HepG2 (cell line): Measurements from ENCODE around the gene CDK8. TPM values are rescaled to one million over a fixed set of nuclear protein-coding genes. Genes with fewer than 3 reads are reported as not detected.

Source experiments
- ATAC-seq: fragments of 200-7000 bp; cut with Tn5 transposase; 3 replicates; pipeline ENCODE4 v1.9.1; 2020; ENCODE audit warnings: mild to moderate bottlenecking, moderate library complexity
- BruUV-seq: library from RNA; stranded (reverse); fragments of 400-500 nt; replicated peaks from 2 replicates; lab custom pipeline; 2021; lab: Mats Ljungman, UMichigan
- CTCF ChIA-PET: fragments of 300-600 bp; formaldehyde crosslinking; extraction: SDS; loops from one replicate; lab custom pipeline; 2021; ENCODE audit warnings: low total read pairs, inconsistent platforms, low intra/inter-chr PET ratio; lab: Yijun Ruan, JAX
- POLR2A ChIA-PET: fragments of 350-600 bp; sonication (Branson Sonifier 250); formaldehyde crosslinking; loops from one replicate; lab custom pipeline; 2020; ENCODE audit warnings: antibody characterized with exemption, inconsistent platforms; lab: Yijun Ruan, JAX
- DNase-seq: peaks from one replicate; pipeline ENCODE4 v3.0.0-alpha.2; 2015; ENCODE audit warnings: low spot score
- FAIRE-seq: peaks from 3 replicates; lab custom pipeline; 2011; peaks lifted over from hg19 to GRCh38; lab: Jason Lieb, UNC
- H2AFZ ChIP-seq: one replicate; pipeline ENCODE4 v1.6.1; 2011; ENCODE audit warnings: low read length, inconsistent platforms
- H3K27ac ChIP-seq: fragments of 300-600 bp; 3 replicates; pipeline ENCODE4 v1.8.0; 2011; ENCODE audit warnings: mixed run types, mild to moderate bottlenecking, mixed read lengths, low read length, inconsistent platforms; ENCODE audit not compliant: insufficient read depth; ENCODE audit errors: extremely low read length
- H3K27me3 ChIP-seq, 2 experiments: fragments of 200-600 bp in 1 of 2; 2 replicates in 1 of 2; 3 replicates in 1 of 2; pipeline versions ENCODE4 v1.6.0 to v1.8.0; 2011; ENCODE audit warnings: low read length in 2 of 2, mild to moderate bottlenecking in 2 of 2, moderate library complexity in 2 of 2, inconsistent platforms in 1 of 2; ENCODE audit not compliant: insufficient read depth in 2 of 2, control insufficient read depth in 1 of 2
- H3K36me3 ChIP-seq, 2 experiments: fragments of 200-600 bp in 1 of 2; replicated peaks in 1 of 2; 2 replicates in 1 of 2; 3 replicates in 1 of 2; pipeline versions ENCODE4 v1.5.1 to v1.8.0; 2011; ENCODE audit warnings: low read length in 2 of 2, inconsistent platforms in 1 of 2; ENCODE audit not compliant: insufficient read depth in 2 of 2, control insufficient read depth in 1 of 2
- H3K4me1 ChIP-seq: 2 replicates; pipeline ENCODE4 v1.5.1; 2012; ENCODE audit warnings: low read length, inconsistent platforms; ENCODE audit not compliant: insufficient read depth
- H3K4me2 ChIP-seq: 2 replicates; pipeline ENCODE4 v1.6.0; 2011; ENCODE audit warnings: low read depth, low read length, inconsistent platforms
- H3K4me3 ChIP-seq, 3 experiments: fragments of 200-600 bp in 1 of 3; sonication (generic), shearing (Covaris generic) in 1 of 3; replicated peaks in 1 of 3; 2 replicates each; pipeline ENCODE4 v1.5.1; 2011 to 2016; ENCODE audit warnings: low read length in 3 of 3, inconsistent platforms in 2 of 3, low read depth in 2 of 3, mild to moderate bottlenecking in 2 of 3, control low read depth in 1 of 3, mixed read lengths in 1 of 3; ENCODE audit not compliant: insufficient read depth in 1 of 3
- H3K79me2 ChIP-seq: one replicate; pipeline ENCODE4 v1.6.1; 2011; ENCODE audit warnings: low read length, inconsistent platforms; ENCODE audit not compliant: insufficient read depth
- H3K9ac ChIP-seq: 2 replicates; pipeline ENCODE4 v1.6.0; 2011; ENCODE audit warnings: mild to moderate bottlenecking, low read depth, low read length, inconsistent platforms; ENCODE audit not compliant: insufficient read depth
- H3K9me3 ChIP-seq: 2 replicates; pipeline ENCODE4 v1.5.1; 2012; ENCODE audit warnings: mild to moderate bottlenecking, low read length
- H4K20me1 ChIP-seq: 2 replicates; pipeline ENCODE4 v1.6.0; 2011; ENCODE audit warnings: inconsistent platforms, mild to moderate bottlenecking, low read length, moderate library complexity; ENCODE audit not compliant: insufficient read depth
- DR1 ChIP-seq: sonication (generic); formaldehyde crosslinking; IDR thresholded peaks from 2 replicates; pipeline ENCODE4 v1.8.0; 2021; ENCODE audit warnings: mild to moderate bottlenecking, missing genetic modification reagents, inconsistent platforms
- FOXA3 ChIP-seq: IDR thresholded peaks from 2 replicates; pipeline ENCODE4 v1.6.1; 2016; ENCODE audit warnings: missing genetic modification reagents, missing compliant biosample characterization
- FOXJ3 ChIP-seq: sonication (generic); formaldehyde crosslinking; IDR thresholded peaks from 2 replicates; pipeline ENCODE4 v1.4.0; 2020; ENCODE audit warnings: missing genetic modification reagents, mild to moderate bottlenecking, borderline replicate concordance
- FOXO4 ChIP-seq: sonication (generic); formaldehyde crosslinking; conservative IDR thresholded peaks from 2 replicates; pipeline ENCODE4 v1.8.1; 2023; ENCODE audit warnings: missing genetic modification reagents
- HDAC2 ChIP-seq: sonication (generic); formaldehyde crosslinking; IDR thresholded peaks from 2 replicates; pipeline ENCODE4 v1.4.0; 2020; ENCODE audit warnings: missing genetic modification reagents
- HINFP ChIP-seq: sonication (generic); formaldehyde crosslinking; IDR thresholded peaks from 2 replicates; pipeline ENCODE4 v1.4.0; 2020; ENCODE audit warnings: low read depth, mild to moderate bottlenecking, missing genetic modification reagents
- NCOA2 ChIP-seq: sonication (generic); formaldehyde crosslinking; IDR thresholded peaks from 2 replicates; pipeline ENCODE4 v1.8.0; 2022; ENCODE audit warnings: inconsistent platforms
- NFYC ChIP-seq: IDR thresholded peaks from 2 replicates; pipeline ENCODE4 v1.6.1; 2016; ENCODE audit warnings: missing genetic modification reagents, missing compliant biosample characterization
- SIX1 ChIP-seq: sonication (generic); formaldehyde crosslinking; IDR thresholded peaks from 2 replicates; pipeline ENCODE4 v1.4.0; 2020; ENCODE audit warnings: missing genetic modification reagents, borderline replicate concordance
- SP140L ChIP-seq: sonication (generic); formaldehyde crosslinking; IDR thresholded peaks from 2 replicates; pipeline ENCODE4 v1.4.0; 2020; ENCODE audit warnings: missing genetic modification reagents, borderline replicate concordance
- TCF7L2 ChIP-seq: IDR thresholded peaks from 2 replicates; pipeline ENCODE4 v1.6.1; 2011; ENCODE audit warnings: mild to moderate bottlenecking, low read depth, low read length, moderate library complexity
- ZNF639 ChIP-seq: conservative IDR thresholded peaks from 2 replicates; pipeline ENCODE4 v1.6.1; 2018; ENCODE audit warnings: missing genetic modification reagents
- WGBS: methylation state at CpG from one replicate; pipeline ENCODE4 v1.1.6; 2017; ENCODE audit warnings: low lambda C conversion rate; 5-methylcytosine and 5-hydroxymethylcytosine counted together
- in situ Hi-C: cut with HindIII; loops from 2 replicates; pipeline ENCODE4 v1.10.0; 2017; ENCODE audit warnings: low pct_unique_long_range_greater_than_20kb; ENCODE audit not compliant: extremely low pct_ligation_motif_present
- intact Hi-C: fragments of 100-400 bp; cut with micrococcal nuclease; formaldehyde crosslinking; loops from one replicate; pipeline ENCODE4 v1.10.0; 2022; ENCODE audit not compliant: unreplicated experiment
- polyA plus RNA-seq, 8 experiments: library from polyadenylated mRNA; depleted of rRNA in 3 of 8; stranded (reverse) in 7 of 8; unstranded in 1 of 8; fragments of >200 nt; fragmentation: Illumina TruSeq in 4 of 8; extraction: Trizol in 4 of 8; gene quantifications; 2 replicates each; pipeline versions ENCODE4 v1.2.1 to v1.2.3, GENCODE V29; 2011 to 2016; ENCODE audit warnings: low read depth in 4 of 8, missing spikeins in 1 of 8, mixed read lengths in 1 of 8; ENCODE audit not compliant: insufficient read depth in 1 of 8
- total RNA-seq, 5 experiments: library from RNA; depleted of rRNA; stranded (reverse); fragments of >200 nt; fragmentation: Illumina TruSeq; extraction: Trizol; gene quantifications; 2 replicates each; pipeline ENCODE4 v1.2.3, GENCODE V29; 2016; ENCODE audit warnings: low read depth in 1 of 5
- TF ChIP-seq, protein P1 (sequence below): IDR thresholded peaks from 2 replicates; pipeline ENCODE4 v1.4.0; 2020; ENCODE audit warnings: mild to moderate bottlenecking, missing genetic modification reagents
- TF ChIP-seq, protein P2 (sequence below): sonication (generic); formaldehyde crosslinking; IDR thresholded peaks from 2 replicates; pipeline ENCODE4 v1.8.0; 2022; ENCODE audit warnings: missing genetic modification reagents, low read depth, mild to moderate bottlenecking, borderline replicate concordance
- TF ChIP-seq, protein P3 (sequence below): sonication (generic); formaldehyde crosslinking; IDR thresholded peaks from 2 replicates; pipeline ENCODE4 v1.8.0; 2022; ENCODE audit warnings: mild to moderate bottlenecking, missing genetic modification reagents, moderate library complexity

The CDK8 gene
- total and polyA plus RNA-seq, 2 of the 13 experiments (the other 11 are each of a cell fraction or from before 2014, with no cell fraction given): 15.8 to 16.4 TPM

DNA sequence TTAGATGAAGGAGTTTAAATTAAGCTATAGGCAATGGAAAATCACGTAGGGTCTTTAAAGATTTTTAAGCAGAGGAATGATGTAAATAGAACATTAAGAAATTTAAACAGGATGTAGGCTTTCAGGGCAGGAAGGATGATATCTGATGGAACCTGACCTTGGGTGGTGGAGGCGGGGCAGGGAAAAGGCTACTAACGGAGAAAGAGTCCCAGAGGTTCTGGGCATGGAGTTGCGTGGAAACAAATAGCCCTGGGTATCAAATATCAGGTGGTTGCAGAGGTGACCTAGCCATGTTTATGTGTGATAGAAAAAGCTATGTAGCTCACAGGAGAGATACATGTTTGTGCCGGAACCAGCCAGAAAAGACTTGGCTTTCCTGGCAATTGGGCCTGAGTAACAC lies 7.8 kb upstream of the CDK8 start:
- Histone ChIP-seq H3K9ac (no peak overlapping the region; the same call in 1 of the 2 replicates), H3K4me3 (peak overlapping the region in 1 of 3 experiments; percentile 24; a peak in 3 of 6 replicates), H3K79me2 (no peaks in the 10 kb centered on the region), H3K4me2 (peak overlapping the region; percentile 60), H3K27ac (no peak overlapping the region), H3K36me3 (no peaks in the 10 kb centered on the region), H4K20me1 (no peaks in the 10 kb centered on the region), H2AFZ (peak overlapping the region; percentile 37), H3K4me1 (peaks cover 28% of the 10 kb centered on the region), H3K27me3 (no peaks in the 10 kb centered on the region; a peak in 1 of 5 replicates), H3K9me3 (peaks cover 7% of the 10 kb centered on the region)
- DNase-seq: peak; percentile 59
- intact Hi-C loops: no loop called here
- FAIRE-seq: no peak
- POLR2A ChIA-PET: interaction anchor here (1.3 kb wide), 1 partner anchor 23 kb away, joined by 4 read pairs; the partner anchor contains the start of gene RNF6
- CTCF ChIA-PET: no interaction called here
- peak; percentile 82 for ATAC-seq
- no TSS peak for BruUV-seq
- in situ Hi-C loops: no loop called here
- 16% methylated on average over 5 of the region's 5 CpGs for WGBS
- no peak for TF ChIP-seq SP140L (CRISPR knock-in tag)
- no peak for TF ChIP-seq TCF7L2
- TF ChIP-seq DR1 (CRISPR knock-in tag): no peak
- TF ChIP-seq NFYC (CRISPR knock-in tag): no peak
- no peak for TF ChIP-seq ZNF639 (CRISPR knock-in tag)
- TF ChIP-seq FOXA3 (CRISPR knock-in tag): 0 out of 2 replicates have a peak, but pooled peaks have one; percentile 15
- TF ChIP-seq, protein P1, sequence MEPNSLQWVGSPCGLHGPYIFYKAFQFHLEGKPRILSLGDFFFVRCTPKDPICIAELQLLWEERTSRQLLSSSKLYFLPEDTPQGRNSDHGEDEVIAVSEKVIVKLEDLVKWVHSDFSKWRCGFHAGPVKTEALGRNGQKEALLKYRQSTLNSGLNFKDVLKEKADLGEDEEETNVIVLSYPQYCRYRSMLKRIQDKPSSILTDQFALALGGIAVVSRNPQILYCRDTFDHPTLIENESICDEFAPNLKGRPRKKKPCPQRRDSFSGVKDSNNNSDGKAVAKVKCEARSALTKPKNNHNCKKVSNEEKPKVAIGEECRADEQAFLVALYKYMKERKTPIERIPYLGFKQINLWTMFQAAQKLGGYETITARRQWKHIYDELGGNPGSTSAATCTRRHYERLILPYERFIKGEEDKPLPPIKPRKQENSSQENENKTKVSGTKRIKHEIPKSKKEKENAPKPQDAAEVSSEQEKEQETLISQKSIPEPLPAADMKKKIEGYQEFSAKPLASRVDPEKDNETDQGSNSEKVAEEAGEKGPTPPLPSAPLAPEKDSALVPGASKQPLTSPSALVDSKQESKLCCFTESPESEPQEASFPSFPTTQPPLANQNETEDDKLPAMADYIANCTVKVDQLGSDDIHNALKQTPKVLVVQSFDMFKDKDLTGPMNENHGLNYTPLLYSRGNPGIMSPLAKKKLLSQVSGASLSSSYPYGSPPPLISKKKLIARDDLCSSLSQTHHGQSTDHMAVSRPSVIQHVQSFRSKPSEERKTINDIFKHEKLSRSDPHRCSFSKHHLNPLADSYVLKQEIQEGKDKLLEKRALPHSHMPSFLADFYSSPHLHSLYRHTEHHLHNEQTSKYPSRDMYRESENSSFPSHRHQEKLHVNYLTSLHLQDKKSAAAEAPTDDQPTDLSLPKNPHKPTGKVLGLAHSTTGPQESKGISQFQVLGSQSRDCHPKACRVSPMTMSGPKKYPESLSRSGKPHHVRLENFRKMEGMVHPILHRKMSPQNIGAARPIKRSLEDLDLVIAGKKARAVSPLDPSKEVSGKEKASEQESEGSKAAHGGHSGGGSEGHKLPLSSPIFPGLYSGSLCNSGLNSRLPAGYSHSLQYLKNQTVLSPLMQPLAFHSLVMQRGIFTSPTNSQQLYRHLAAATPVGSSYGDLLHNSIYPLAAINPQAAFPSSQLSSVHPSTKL (CRISPR knock-in tag): peak; percentile 71
- TF ChIP-seq, protein P2, sequence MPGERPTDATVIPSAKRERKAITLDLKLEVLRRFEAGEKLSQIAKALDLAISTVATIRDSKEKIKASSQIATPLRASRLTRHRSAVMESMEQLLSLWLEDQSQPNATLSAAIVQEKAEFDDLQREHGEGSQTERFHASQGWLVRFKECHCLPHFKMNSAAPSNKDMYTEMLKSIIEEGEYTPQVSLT (CRISPR knock-in tag): no peak
- TF ChIP-seq, protein P3, sequence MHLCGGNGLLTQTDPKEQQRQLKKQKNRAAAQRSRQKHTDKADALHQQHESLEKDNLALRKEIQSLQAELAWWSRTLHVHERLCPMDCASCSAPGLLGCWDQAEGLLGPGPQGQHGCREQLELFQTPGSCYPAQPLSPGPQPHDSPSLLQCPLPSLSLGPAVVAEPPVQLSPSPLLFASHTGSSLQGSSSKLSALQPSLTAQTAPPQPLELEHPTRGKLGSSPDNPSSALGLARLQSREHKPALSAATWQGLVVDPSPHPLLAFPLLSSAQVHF: no peak
- peak; percentile 85 for TF ChIP-seq SIX1 (CRISPR knock-in tag)
- TF ChIP-seq FOXO4 (CRISPR knock-in tag): no peak
- no peak for TF ChIP-seq FOXJ3 (CRISPR knock-in tag)
- 0 out of 2 replicates have a peak, but pooled peaks have one; percentile 13 for TF ChIP-seq HDAC2
- 0 out of 2 replicates have a peak, but pooled peaks have one; percentile 35 for TF ChIP-seq NCOA2 (CRISPR knock-in tag)
- TF ChIP-seq HINFP: no peak
